GM10248 (cell line): ENCODE data around the gene IL27RA.
A peak's percentile ranks its signal among the peaks of the same experiment; 100 is the strongest.

Source experiments
- CTCF ChIA-PET: fragments of 300-600 bp; sonication (Branson Sonifier 250); formaldehyde crosslinking; extraction: SDS; loops from one replicate; lab custom pipeline; 2021; ENCODE audit warnings: antibody characterized with exemption; lab: Yijun Ruan, JAX
- POLR2A ChIA-PET: fragments of 350-650 bp; sonication (Branson Sonifier 250); formaldehyde crosslinking; extraction: SDS; loops from one replicate; lab custom pipeline; 2020; ENCODE audit warnings: antibody characterized with exemption; lab: Yijun Ruan, JAX
- DNase-seq: peaks from one replicate; pipeline ENCODE4 v3.0.0; 2012; ENCODE audit errors: extremely low spot score
- TF ChIP-seq, protein P1 (sequence below): IDR thresholded peaks from 2 replicates; pipeline ENCODE4 v1.5.1; 2012; ENCODE audit warnings: mild to moderate bottlenecking, low read depth; ENCODE audit errors: extremely low read depth, missing control alignments, control extremely low read depth

The IL27RA gene

DNA sequence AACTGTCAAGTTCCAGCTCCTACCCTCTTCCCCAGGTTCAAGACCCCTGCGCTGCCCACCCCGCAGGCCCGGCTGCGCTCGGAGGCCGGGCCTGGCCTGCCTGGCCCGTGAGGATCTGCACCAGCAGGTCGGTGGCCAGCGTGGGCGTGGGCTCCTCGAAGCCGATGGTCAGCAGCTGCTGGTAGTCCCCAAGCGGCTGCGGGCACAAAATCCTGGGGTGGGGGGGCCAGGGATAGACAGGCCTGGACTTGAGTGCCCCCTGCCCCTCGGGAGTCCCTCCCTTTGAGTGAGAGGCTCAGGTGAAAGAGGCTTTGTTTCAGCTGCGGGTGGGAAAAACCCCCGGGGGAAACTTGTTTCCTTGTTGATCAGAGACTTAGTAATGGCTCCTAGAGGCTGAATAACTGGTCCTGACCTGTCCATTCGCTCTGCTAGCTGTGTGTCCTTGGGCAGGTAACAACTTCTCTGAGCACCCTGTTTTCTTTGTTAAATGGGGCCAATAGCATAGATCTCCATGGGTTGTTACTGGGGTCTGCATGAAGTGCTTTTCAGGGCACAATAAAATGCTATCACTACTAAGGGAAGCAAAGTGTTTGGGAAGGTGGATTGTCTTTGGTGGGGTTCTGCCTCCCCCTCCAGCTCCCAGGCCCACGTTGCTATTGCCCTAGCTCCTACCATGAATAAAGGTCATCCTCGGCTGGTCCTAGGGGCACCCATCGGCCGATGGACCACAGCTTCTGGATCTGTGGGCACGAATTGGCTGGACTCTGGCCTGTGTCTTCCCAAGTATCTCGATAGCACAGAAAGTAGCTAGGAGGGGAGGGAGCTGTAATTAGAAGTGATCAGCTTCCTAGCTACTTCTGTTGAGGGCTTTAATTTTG, 50.5 kb downstream of the IL27RA start:
- TF ChIP-seq, protein P1, sequence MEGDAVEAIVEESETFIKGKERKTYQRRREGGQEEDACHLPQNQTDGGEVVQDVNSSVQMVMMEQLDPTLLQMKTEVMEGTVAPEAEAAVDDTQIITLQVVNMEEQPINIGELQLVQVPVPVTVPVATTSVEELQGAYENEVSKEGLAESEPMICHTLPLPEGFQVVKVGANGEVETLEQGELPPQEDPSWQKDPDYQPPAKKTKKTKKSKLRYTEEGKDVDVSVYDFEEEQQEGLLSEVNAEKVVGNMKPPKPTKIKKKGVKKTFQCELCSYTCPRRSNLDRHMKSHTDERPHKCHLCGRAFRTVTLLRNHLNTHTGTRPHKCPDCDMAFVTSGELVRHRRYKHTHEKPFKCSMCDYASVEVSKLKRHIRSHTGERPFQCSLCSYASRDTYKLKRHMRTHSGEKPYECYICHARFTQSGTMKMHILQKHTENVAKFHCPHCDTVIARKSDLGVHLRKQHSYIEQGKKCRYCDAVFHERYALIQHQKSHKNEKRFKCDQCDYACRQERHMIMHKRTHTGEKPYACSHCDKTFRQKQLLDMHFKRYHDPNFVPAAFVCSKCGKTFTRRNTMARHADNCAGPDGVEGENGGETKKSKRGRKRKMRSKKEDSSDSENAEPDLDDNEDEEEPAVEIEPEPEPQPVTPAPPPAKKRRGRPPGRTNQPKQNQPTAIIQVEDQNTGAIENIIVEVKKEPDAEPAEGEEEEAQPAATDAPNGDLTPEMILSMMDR: no peak
- POLR2A ChIA-PET: interaction anchor here (0.9 to 1.5 kb wide), 2 partner anchors 55 to 76 kb away, joined by 3 to 6 read pairs; partner anchors contain the start of genes ASF1B and RFX1
- CTCF ChIA-PET: interaction anchor here (0.6 to 3.5 kb wide), 8 partner anchors 9 to 480 kb away, joined by 3 to 36 read pairs (median 3); partner anchors contain the start of genes ASF1B and MISP3
- DNase-seq: peak; percentile 52

DNA sequence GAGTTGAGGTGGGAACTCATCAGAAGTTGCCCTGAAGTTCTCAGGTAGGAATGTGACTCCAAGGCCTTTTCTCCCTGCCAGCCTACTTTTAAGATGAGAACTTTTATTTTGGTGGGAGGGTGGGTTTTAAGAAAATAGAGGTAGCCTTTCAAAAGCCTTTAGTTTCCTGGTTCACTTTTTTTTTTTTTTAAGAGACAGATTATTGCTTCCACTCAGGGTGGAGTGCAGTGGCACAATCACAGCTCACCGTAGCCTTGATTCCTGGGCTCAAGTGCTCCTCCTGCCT, 51.1 kb downstream of the IL27RA start:
- POLR2A ChIA-PET: interaction anchor here (0.9 kb wide), 1 partner anchor 54 kb away, joined by 3 read pairs; the partner anchor contains the start of gene ASF1B
- CTCF ChIA-PET: interaction anchor here (0.7 to 3.5 kb wide), 6 partner anchors 10 to 349 kb away, joined by 3 to 36 read pairs (median 8); partner anchors contain the start of genes ASF1B and MISP3
- TF ChIP-seq, protein P1: no peak
- DNase-seq: no peak

DNA sequence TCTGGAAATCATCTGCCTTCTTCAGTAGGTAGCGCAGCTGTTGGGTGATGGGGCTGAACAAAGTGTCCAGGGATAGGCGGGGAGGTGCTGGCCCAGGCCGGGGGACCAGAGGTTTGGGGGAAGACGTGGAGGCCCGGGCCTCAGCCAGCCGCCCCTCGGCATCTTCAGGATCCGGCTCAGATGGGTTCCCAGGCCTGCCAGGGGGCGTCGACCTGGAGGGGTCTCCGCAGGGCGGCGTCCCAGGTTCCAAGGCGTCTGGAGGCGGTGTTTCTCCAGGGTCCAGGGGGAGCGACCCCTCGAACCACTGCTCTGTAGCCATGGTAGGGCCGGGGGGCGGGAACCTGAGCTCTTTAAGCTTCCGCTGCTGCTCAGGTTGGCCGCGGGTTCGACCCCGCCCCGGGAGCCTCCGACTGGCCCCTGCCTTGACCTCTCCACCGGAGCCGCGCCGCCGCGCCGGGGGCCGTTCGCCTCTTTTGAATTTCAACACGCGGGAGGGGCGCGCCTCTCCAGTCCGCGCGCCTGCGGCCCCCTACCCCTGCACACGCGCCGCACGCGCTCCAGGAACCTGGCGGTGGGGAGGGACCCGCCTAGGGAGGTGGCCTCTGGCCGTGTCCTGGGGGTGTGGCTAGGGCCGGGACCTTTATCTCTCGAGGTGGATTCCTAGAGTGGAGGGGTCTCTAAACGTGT, 53.9 kb downstream of the IL27RA start, which contains the start of gene C19orf67:
Gene C19orf67, minus strand, starts transcription at position 475 of the 687 bp plus-strand sequence. Its CDS starts 156 bp downstream, at position 319.
- ChIA-PET POLR2A (no interaction called here), CTCF (interaction anchor here (1.6 kb wide), 1 partner anchor 29 kb away, joined by 4 read pairs; no protein-coding TSS in a partner anchor)
- TF ChIP-seq, protein P1: no peak
- DNase-seq: no peak

DNA sequence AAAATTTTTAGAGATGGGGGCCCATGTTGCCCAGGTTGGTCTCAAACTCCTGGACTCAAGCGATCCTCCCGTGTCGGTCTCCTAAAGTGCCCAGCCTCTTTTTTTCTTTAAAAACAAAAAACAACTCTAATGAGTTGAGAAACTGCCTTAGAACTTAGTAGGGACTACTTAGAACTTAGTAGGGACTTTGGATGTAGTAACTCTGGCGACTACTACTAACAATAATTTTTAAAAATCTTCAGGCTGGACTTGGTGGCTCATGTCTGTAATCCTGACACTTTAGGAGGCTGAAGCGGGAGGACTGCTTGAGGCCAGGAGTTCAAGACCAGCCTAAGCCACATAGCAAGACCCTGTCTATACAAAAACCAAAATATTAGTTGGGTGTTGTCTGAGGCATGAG, 54.5 kb downstream of the IL27RA start:
- ChIA-PET POLR2A (no interaction called here), CTCF (interaction anchor here (1.6 kb wide), 1 partner anchor 50 kb away, joined by 4 read pairs; the partner anchor contains the start of gene ASF1B)
- no peak for DNase-seq
- TF ChIP-seq, protein P1: no peak

DNA sequence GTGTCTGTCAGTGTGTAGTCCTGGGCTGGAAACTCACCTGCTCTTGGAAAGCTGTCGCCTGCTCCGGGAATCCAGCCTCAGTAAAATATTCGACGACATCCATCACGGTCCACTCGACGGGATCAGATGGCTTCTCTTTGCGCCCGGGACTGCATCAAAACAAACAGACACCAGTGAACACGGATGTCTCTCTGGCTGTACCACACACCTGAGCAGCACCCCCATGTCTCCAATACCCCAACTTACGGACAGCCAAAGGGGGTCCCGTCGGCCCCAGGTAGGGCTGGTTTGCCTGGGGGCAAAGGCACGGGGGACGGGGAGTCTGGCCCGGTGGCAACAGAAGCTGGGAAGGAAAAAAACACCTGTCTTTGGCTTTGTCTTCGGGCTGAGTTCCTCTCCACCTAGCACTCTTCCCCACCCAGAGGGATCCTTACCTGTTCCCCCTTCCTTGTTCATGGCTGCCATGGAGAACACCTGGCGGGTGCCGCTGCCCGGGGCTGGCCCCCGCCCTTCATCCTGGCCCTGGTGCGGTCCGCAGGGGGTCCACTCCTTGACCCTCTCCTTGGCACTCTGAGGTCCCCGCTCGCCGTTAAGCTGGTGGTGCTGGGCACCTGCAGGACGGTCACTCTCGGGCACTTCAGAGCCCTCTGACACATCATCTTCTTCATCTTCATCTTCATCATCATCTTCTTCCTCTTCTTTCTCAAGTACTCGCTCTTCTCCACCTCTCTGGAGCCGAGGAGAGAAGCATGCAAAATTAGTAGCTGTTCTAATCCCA, 57.3 kb downstream of the IL27RA start:
- CTCF ChIA-PET: interaction anchor here (1.5 to 2.6 kb wide), 2 partner anchors 16 to 26 kb away, joined by 3 to 12 read pairs; partner anchors contain the start of gene MISP3
- TF ChIP-seq, protein P1: no peak
- POLR2A ChIA-PET: interaction anchor here (0.5 kb wide), 1 partner anchor 241 kb away, joined by 8 read pairs; no protein-coding TSS in a partner anchor
- DNase-seq: no peak
